ENCODE data around the gene NOS1AP.

Gene NOS1AP

GRCh38 chr1:162182090-162182489 lies 112.6 kb downstream of the NOS1AP start:
- TF ChIP-seq CTCF (IDR thresholded peaks at IDR 0.05): no peak
- H3K27me3 ChIP-seq: no peaks in the 10 kb centered on the region
- no peaks in the 10 kb centered on the region for H3K9me3 ChIP-seq
- H3K27ac ChIP-seq: no peak overlapping the region
- H3K4me3 ChIP-seq (ENCODE audit: low read depth in 1 of 2, low read length in 1 of 2): no peak overlapping the region
- peaks cover 10 to 19% of the 10 kb centered on the region in 2 experiments for H3K4me1 ChIP-seq (ENCODE audit: control insufficient read depth in 1 of 2, insufficient read depth in 1 of 2, low read depth in 1 of 2, low read length in 1 of 2)
- H3K36me3 ChIP-seq: no peaks in the 10 kb centered on the region

- Histone ChIP-seq H3K4me1 (ENCODE audit: control insufficient read depth in 1 of 2, insufficient read depth in 1 of 2, low read depth in 1 of 2, low read length in 1 of 2) (peaks cover 0 to 5% of the 10 kb centered on the region in 2 experiments), H3K27ac (no peak overlapping the region), H3K9me3 (no peaks in the 10 kb centered on the region), H3K4me3 (ENCODE audit: low read depth in 1 of 2, low read length in 1 of 2) (no peak overlapping the region), H3K36me3 (no peaks in the 10 kb centered on the region), H3K27me3 (no peaks in the 10 kb centered on the region)
- TF ChIP-seq CTCF (IDR thresholded peaks at IDR 0.05): no peak
Observed at GRCh38 chr1:162185314-162186025, 116.0 kb downstream of the NOS1AP start.

GRCh38 chr1:162186026-162186374 lies 116.5 kb downstream of the NOS1AP start:
- Histone ChIP-seq H3K4me3 (ENCODE audit: low read depth in 1 of 2, low read length in 1 of 2) (no peak overlapping the region), H3K36me3 (no peaks in the 10 kb centered on the region), H3K4me1 (ENCODE audit: control insufficient read depth in 1 of 2, insufficient read depth in 1 of 2, low read depth in 1 of 2, low read length in 1 of 2) (peaks cover 0 to 5% of the 10 kb centered on the region in 2 experiments), H3K27me3 (no peaks in the 10 kb centered on the region), H3K9me3 (no peaks in the 10 kb centered on the region), H3K27ac (no peak overlapping the region)
- no peak for TF ChIP-seq CTCF (IDR thresholded peaks at IDR 0.05)

- Histone ChIP-seq H3K36me3 (no peaks in the 10 kb centered on the region), H3K9me3 (no peaks in the 10 kb centered on the region), H3K27ac (no peak overlapping the region), H3K4me3 (ENCODE audit: low read depth in 1 of 2, low read length in 1 of 2) (no peak overlapping the region), H3K27me3 (no peaks in the 10 kb centered on the region), H3K4me1 (ENCODE audit: control insufficient read depth in 1 of 2, insufficient read depth in 1 of 2, low read depth in 1 of 2, low read length in 1 of 2) (peaks cover 0 to 5% of the 10 kb centered on the region in 2 experiments)
- TF ChIP-seq CTCF (IDR thresholded peaks at IDR 0.05): no peak
Observed at GRCh38 chr1:162186406-162186805, 116.9 kb downstream of the NOS1AP start.

GRCh38 chr1:162187687-162188276 lies 118.3 kb downstream of the NOS1AP start:
- H3K27ac ChIP-seq: no peak overlapping the region
- H3K36me3 ChIP-seq: no peaks in the 10 kb centered on the region
- H3K9me3 ChIP-seq: no peaks in the 10 kb centered on the region
- TF ChIP-seq CTCF (IDR thresholded peaks at IDR 0.05): no peak
- no peaks in the 10 kb centered on the region for H3K4me1 ChIP-seq (ENCODE audit: control insufficient read depth in 1 of 2, insufficient read depth in 1 of 2, low read depth in 1 of 2, low read length in 1 of 2)
- no peaks in the 10 kb centered on the region for H3K27me3 ChIP-seq
- no peak overlapping the region for H3K4me3 ChIP-seq (ENCODE audit: low read depth in 1 of 2, low read length in 1 of 2)
